Measurements from ENCODE around the gene ERH. TPM values are rescaled to one million over a fixed set of nuclear protein-coding genes. Genes with fewer than 3 reads are reported as not detected.

The ERH gene
- total and polyA plus RNA-seq, 2 donors (not counting 1 experiment from before 2014, with no cell fraction given) = 29.3 to 169 TPM

- DNase-seq (no peak), ATAC-seq (ENCODE audit: low read depth) (no peak)
- POLR2A ChIA-PET = no interaction called here
- Histone ChIP-seq H3K9me3 (ENCODE audit: control extremely low read depth in 1 of 3, control insufficient read depth in 2 of 3, insufficient read depth in 1 of 3, low read length in 2 of 3) (no peaks in the 10 kb centered on the region), H3K36me3 (replicated peaks in 1 of 2; ENCODE audit: control extremely low read depth in 1 of 2, control insufficient read depth in 1 of 2, extremely low read depth in 1 of 2, insufficient read depth in 2 of 2, low read length in 1 of 2) (peaks cover 0 to 5% of the 10 kb centered on the region in 2 experiments), H3K27me3 (replicated peaks in 1 of 4; ENCODE audit: control extremely low read depth in 1 of 4, control insufficient read depth in 3 of 4, insufficient read depth in 4 of 4, low read length in 3 of 4) (no peaks in the 10 kb centered on the region), H3K27ac (ENCODE audit: low read length in 2 of 2) (no peak overlapping the region), H3K4me3 (ENCODE audit: control extremely low read depth in 1 of 5, extremely low read depth in 1 of 5, insufficient read depth in 1 of 5, low read depth in 2 of 5, low read length in 4 of 5) (no peak overlapping the region), H3K4me2 (replicated peaks; ENCODE audit: low read depth, low read length, poor library complexity, severe bottlenecking) (no peak overlapping the region), H4K20me1 (ENCODE audit: control insufficient read depth, insufficient read depth, low read length, poor library complexity, severe bottlenecking) (peaks cover 70% of the 10 kb centered on the region), H2AFZ (ENCODE audit: insufficient read depth, low read depth, low read length, poor library complexity, severe bottlenecking) (no peak overlapping the region), H3K4me1 (ENCODE audit: control insufficient read depth in 2 of 2, insufficient read depth in 2 of 2, low read length in 2 of 2) (peaks cover 5 to 12% of the 10 kb centered on the region in 2 donors), H3K9ac (ENCODE audit: low read length) (no peak overlapping the region), H3K79me2 (ENCODE audit: control insufficient read depth, insufficient read depth, low read length) (peaks cover 81% of the 10 kb centered on the region)
- Mint-ChIP-seq H3K4me1 (peaks cover 18% of the 10 kb centered on the region), H3K9me3 (ENCODE audit: insufficient read depth) (no peaks in the 10 kb centered on the region), H3K27me3 (no peaks in the 10 kb centered on the region), H3K4me3 (no peak overlapping the region), H3K27ac (no peak overlapping the region)
- intact Hi-C loops (cut with micrococcal nuclease) = no loop called here
- CTCF ChIA-PET = interaction anchor here (0.6 kb wide), 1 partner anchor 18 kb away, joined by 3 read pairs; no protein-coding TSS in a partner anchor
- no peak for TF ChIP-seq EZH2 (IDR thresholded peaks at IDR 0.05; ENCODE audit: borderline replicate concordance, insufficient read depth, low read depth, low read length, poor library complexity, severe bottlenecking)
Observed at GRCh38 chr14:69405762-69406161, 7.7 kb upstream of the ERH start.

- Histone ChIP-seq H3K27me3 (replicated peaks in 1 of 4; ENCODE audit: control extremely low read depth in 1 of 4, control insufficient read depth in 3 of 4, insufficient read depth in 4 of 4, low read length in 3 of 4) (no peaks in the 10 kb centered on the region), H4K20me1 (ENCODE audit: control insufficient read depth, insufficient read depth, low read length, poor library complexity, severe bottlenecking) (peaks cover 61% of the 10 kb centered on the region), H2AFZ (ENCODE audit: insufficient read depth, low read depth, low read length, poor library complexity, severe bottlenecking) (no peak overlapping the region), H3K4me3 (ENCODE audit: control extremely low read depth in 1 of 5, extremely low read depth in 1 of 5, insufficient read depth in 1 of 5, low read depth in 2 of 5, low read length in 4 of 5) (no peak overlapping the region), H3K4me1 (ENCODE audit: control insufficient read depth in 2 of 2, insufficient read depth in 2 of 2, low read length in 2 of 2) (peaks cover 14 to 20% of the 10 kb centered on the region in 2 donors), H3K4me2 (replicated peaks; ENCODE audit: low read depth, low read length, poor library complexity, severe bottlenecking) (no peak overlapping the region), H3K27ac (ENCODE audit: low read length in 2 of 2) (no peak overlapping the region), H3K36me3 (replicated peaks in 1 of 2; ENCODE audit: control extremely low read depth in 1 of 2, control insufficient read depth in 1 of 2, extremely low read depth in 1 of 2, insufficient read depth in 2 of 2, low read length in 1 of 2) (peaks cover 0 to 5% of the 10 kb centered on the region in 2 experiments), H3K9ac (ENCODE audit: low read length) (no peak overlapping the region), H3K9me3 (ENCODE audit: control extremely low read depth in 1 of 3, control insufficient read depth in 2 of 3, insufficient read depth in 1 of 3, low read length in 2 of 3) (no peaks in the 10 kb centered on the region), H3K79me2 (ENCODE audit: control insufficient read depth, insufficient read depth, low read length) (peaks cover 81% of the 10 kb centered on the region)
- DNase-seq (no peak), ATAC-seq (ENCODE audit: low read depth) (no peak)
- CTCF ChIA-PET = no interaction called here
- peaks cover 26% of the 10 kb centered on the region for H3K4me1 Mint-ChIP-seq
- H3K4me3 Mint-ChIP-seq = no peak overlapping the region
- TF ChIP-seq CTCF (IDR thresholded peaks at IDR 0.05) (no peak), EZH2 (IDR thresholded peaks at IDR 0.05; ENCODE audit: borderline replicate concordance, insufficient read depth, low read depth, low read length, poor library complexity, severe bottlenecking) (no peak)
- H3K9me3 Mint-ChIP-seq (ENCODE audit: insufficient read depth) = no peaks in the 10 kb centered on the region
- no peak overlapping the region for H3K27ac Mint-ChIP-seq
- WGBS (ENCODE audit: insufficient coverage) = no CpG with 5 or more reads among the region's 5 CpGs
- POLR2A ChIA-PET = no interaction called here
- no peaks in the 10 kb centered on the region for H3K27me3 Mint-ChIP-seq
- intact Hi-C loops (cut with micrococcal nuclease) = no loop called here
Observed at GRCh38 chr14:69404883-69405282, 6.8 kb upstream of the ERH start.
